CD4-positive, alpha-beta T cell treated with Interleukin-17A for 1 hour (primary cell): ENCODE results near the gene DMKN.

ENCODE experiments used
- DNase-seq: peaks from one replicate; pipeline ENCODE4 v3.0.0-alpha.2; 2020

Gene DMKN

GRCh38 chr19:35458731-35459391 lies 54.6 kb downstream of the DMKN start:
- DNase-seq: no peak

- DNase-seq: no peak
Measured at GRCh38 chr19:35458192-35458591, 55.3 kb downstream of the DMKN start.

GRCh38 chr19:35457173-35457572 lies 56.3 kb downstream of the DMKN start:
- DNase-seq: no peak

- no peak for DNase-seq
Measured at GRCh38 chr19:35455616-35456201, 57.7 kb downstream of the DMKN start.

- DNase-seq: no peak
Measured at GRCh38 chr19:35454663-35455062, 58.8 kb downstream of the DMKN start.

GRCh38 chr19:35451338-35452096 lies 61.9 kb downstream of the DMKN start:
- DNase-seq: peak; percentile 45

GRCh38 chr19:35449359-35450043 lies 63.9 kb downstream of the DMKN start:
- DNase-seq: no peak

GRCh38 chr19:35447606-35448469 lies 65.6 kb downstream of the DMKN start, which contains the start of gene FFAR2:
Gene FFAR2, plus strand, starts transcription at chr19:35448257. Its CDS starts 1,458 bp downstream, at chr19:35449715.
- no peak for DNase-seq
